Endothelial cell of umbilical vein (primary cell): ENCODE data around the gene SDK2. TPM values are rescaled to one million over a fixed set of nuclear protein-coding genes. Genes with fewer than 3 reads are reported as not detected.
A peak's percentile ranks its signal among the peaks of the same experiment; 100 is the strongest.

Source experiments
- BruUV-seq: library from RNA; stranded (reverse); fragments of 400-500 nt; replicated peaks from 2 replicates; lab custom pipeline; 2021; lab: Mats Ljungman, UMichigan
- CTCF ChIA-PET: fragments of 300-600, 350-600 bp; sonication (Branson Sonifier 250); formaldehyde crosslinking; loops from one replicate; lab custom pipeline; 2021; ENCODE audit warnings: antibody characterized with exemption, inconsistent platforms; lab: Charles Lee
- POLR2A ChIA-PET: fragments of 300-600, 350-600 bp; sonication (Branson Sonifier 250); formaldehyde crosslinking; loops from one replicate; lab custom pipeline; 2021; ENCODE audit warnings: antibody characterized with exemption, inconsistent platforms; lab: Charles Lee
- DNase-seq: peaks from one replicate; pipeline ENCODE4 v3.0.0-alpha.2; 2011; ENCODE audit warnings: low read depth, low spot score
- FAIRE-seq: peaks from 2 replicates; lab custom pipeline; 2011; peaks lifted over from hg19 to GRCh38; lab: Jason Lieb, UNC
- H2AFZ ChIP-seq: 2 replicates; pipeline ENCODE4 v1.6.0; 2012; ENCODE audit warnings: low read depth, low read length, control low read depth, inconsistent platforms
- H3K27ac ChIP-seq: 2 replicates; pipeline ENCODE4 v1.5.1; 2011; ENCODE audit warnings: low read depth, mild to moderate bottlenecking, control low read depth, low read length, moderate library complexity; ENCODE audit not compliant: insufficient read depth
- H3K27me3 ChIP-seq, 2 experiments: 2 replicates each; pipeline versions ENCODE4 v1.6.0 to v1.6.1; 2011; ENCODE audit warnings: low read length in 2 of 2, mixed read lengths in 1 of 2; ENCODE audit not compliant: control insufficient read depth in 2 of 2, insufficient read depth in 2 of 2
- H3K36me3 ChIP-seq, 2 experiments: 2 replicates in 1 of 2; 3 replicates in 1 of 2; pipeline ENCODE4 v1.5.1; 2011; ENCODE audit warnings: low read length in 2 of 2, mild to moderate bottlenecking in 1 of 2, moderate library complexity in 1 of 2; ENCODE audit not compliant: control insufficient read depth in 2 of 2, insufficient read depth in 2 of 2; ENCODE audit errors: extremely low read depth in 1 of 2
- H3K4me1 ChIP-seq: 3 replicates; pipeline ENCODE4 v1.5.1; 2011; ENCODE audit warnings: mild to moderate bottlenecking, low read length; ENCODE audit not compliant: control insufficient read depth, insufficient read depth; ENCODE audit errors: extremely low read depth
- H3K4me2 ChIP-seq: 2 replicates; pipeline ENCODE4 v1.6.1; 2011; ENCODE audit warnings: low read length, control low read depth, mixed read lengths; ENCODE audit not compliant: insufficient read depth
- H3K4me3 ChIP-seq, 3 experiments: fragments of 200-600 bp in 1 of 3; sonication (generic), shearing (Covaris generic) in 1 of 3; replicated peaks in 1 of 3; 2 replicates each; pipeline ENCODE4 v1.5.1; 2011 to 2016; ENCODE audit warnings: control low read depth in 3 of 3, low read length in 3 of 3, mild to moderate bottlenecking in 2 of 3, inconsistent platforms in 1 of 3, low read depth in 1 of 3, moderate library complexity in 1 of 3; ENCODE audit not compliant: insufficient read depth in 1 of 3
- H3K79me2 ChIP-seq: 2 replicates; pipeline ENCODE4 v1.6.0; 2012; ENCODE audit warnings: low read length, inconsistent platforms; ENCODE audit not compliant: control insufficient read depth, insufficient read depth
- H3K9ac ChIP-seq: replicated peaks from 2 replicates; pipeline ENCODE3; 2011; ENCODE audit warnings: low read length, control low read depth; ENCODE audit not compliant: insufficient read depth; ENCODE audit errors: extremely low read depth
- H3K9me1 ChIP-seq: replicated peaks from 3 replicates; pipeline ENCODE4 v1.6.0; 2011; ENCODE audit warnings: mild to moderate bottlenecking, low read length; ENCODE audit not compliant: control insufficient read depth, insufficient read depth; ENCODE audit errors: extremely low read depth
- H3K9me3 ChIP-seq: replicated peaks from 2 replicates; pipeline ENCODE4 v1.5.1; 2012; ENCODE audit warnings: low read length, inconsistent platforms; ENCODE audit not compliant: control insufficient read depth, insufficient read depth
- H4K20me1 ChIP-seq: replicated peaks from 2 replicates; pipeline ENCODE3; 2011; ENCODE audit warnings: mild to moderate bottlenecking, low read length; ENCODE audit not compliant: control insufficient read depth, insufficient read depth; ENCODE audit errors: extremely low read depth
- CTCF ChIP-seq, 2 donors: IDR thresholded peaks; 1 replicate in 1 of 2; 2 replicates in 1 of 2; pipeline ENCODE4 v1.5.1; 2011; ENCODE audit warnings: low read length in 2 of 2, mild to moderate bottlenecking in 2 of 2, moderate library complexity in 2 of 2, control low read depth in 1 of 2, inconsistent platforms in 1 of 2, low read depth in 1 of 2; ENCODE audit not compliant: insufficient read depth in 1 of 2; ENCODE audit errors: extremely low read depth in 1 of 2
- EZH2 ChIP-seq: IDR thresholded peaks from 2 replicates; pipeline ENCODE4 v1.6.1; 2012; ENCODE audit warnings: borderline replicate concordance, low read depth, mild to moderate bottlenecking, moderate library complexity, low read length, inconsistent platforms; ENCODE audit not compliant: severe bottlenecking
- FOS ChIP-seq: IDR thresholded peaks from 2 replicates; pipeline ENCODE4 v1.6.1; 2011; ENCODE audit warnings: mild to moderate bottlenecking, low read length, moderate library complexity, borderline replicate concordance; ENCODE audit not compliant: insufficient read depth
- GATA2 ChIP-seq: IDR thresholded peaks from 2 replicates; pipeline ENCODE4 v1.7.0; 2011; ENCODE audit warnings: low read depth, mild to moderate bottlenecking, moderate library complexity, mixed read lengths, low read length; ENCODE audit not compliant: insufficient read length, insufficient read depth
- JUN ChIP-seq: IDR thresholded peaks from 2 replicates; pipeline ENCODE4 v1.6.1; 2011; ENCODE audit warnings: borderline replicate concordance, low read depth; ENCODE audit not compliant: insufficient read length, insufficient read depth
- MAX ChIP-seq: IDR thresholded peaks from 2 replicates; pipeline ENCODE4 v1.6.1; 2011; ENCODE audit not compliant: insufficient read depth, insufficient read length
- MYC ChIP-seq: IDR thresholded peaks from one replicate; pipeline ENCODE4 v1.6.1; 2011; ENCODE audit warnings: mild to moderate bottlenecking, low read depth, low read length
- POLR2A ChIP-seq: IDR thresholded peaks from 2 replicates; pipeline ENCODE4 v1.6.1; 2012; ENCODE audit warnings: low read depth, mild to moderate bottlenecking, control low read depth, low read length
- POLR2AphosphoS5 ChIP-seq: IDR thresholded peaks from 2 replicates; pipeline ENCODE4 v1.6.1; 2012; ENCODE audit warnings: low read depth, mild to moderate bottlenecking, control low read depth, low read length, moderate library complexity; ENCODE audit not compliant: insufficient read depth
- dilution Hi-C: fragments of 300-500 bp; cut with MboI; formaldehyde crosslinking; loops from one replicate; pipeline ENCODE4 v1.15.0; 2019; ENCODE audit warnings: low sequenced_read_pairs; ENCODE audit not compliant: extremely low pct_ligation_motif_present
- intact Hi-C: fragments of 100-400 bp; cut with micrococcal nuclease; formaldehyde crosslinking; loops from one replicate; pipeline ENCODE4 v1.10.0; 2022
- polyA plus RNA-seq, 4 experiments: library from polyadenylated mRNA; depleted of rRNA in 3 of 4; stranded (reverse) in 3 of 4; unstranded in 1 of 4; fragments of >200 nt; gene quantifications; 2 replicates each; pipeline versions ENCODE4 v1.2.1 to v1.2.3, GENCODE V29; 2011 to 2012; ENCODE audit warnings: missing spikeins in 1 of 4
- total RNA-seq: library from RNA; stranded (reverse); gene quantifications from 2 replicates; pipeline ENCODE4 v1.2.3, GENCODE V29; 2021

Gene SDK2
- total and polyA plus RNA-seq, 2 donors (not counting 3 experiments of a cell fraction or from before 2014, with no cell fraction given): not detected

DNA sequence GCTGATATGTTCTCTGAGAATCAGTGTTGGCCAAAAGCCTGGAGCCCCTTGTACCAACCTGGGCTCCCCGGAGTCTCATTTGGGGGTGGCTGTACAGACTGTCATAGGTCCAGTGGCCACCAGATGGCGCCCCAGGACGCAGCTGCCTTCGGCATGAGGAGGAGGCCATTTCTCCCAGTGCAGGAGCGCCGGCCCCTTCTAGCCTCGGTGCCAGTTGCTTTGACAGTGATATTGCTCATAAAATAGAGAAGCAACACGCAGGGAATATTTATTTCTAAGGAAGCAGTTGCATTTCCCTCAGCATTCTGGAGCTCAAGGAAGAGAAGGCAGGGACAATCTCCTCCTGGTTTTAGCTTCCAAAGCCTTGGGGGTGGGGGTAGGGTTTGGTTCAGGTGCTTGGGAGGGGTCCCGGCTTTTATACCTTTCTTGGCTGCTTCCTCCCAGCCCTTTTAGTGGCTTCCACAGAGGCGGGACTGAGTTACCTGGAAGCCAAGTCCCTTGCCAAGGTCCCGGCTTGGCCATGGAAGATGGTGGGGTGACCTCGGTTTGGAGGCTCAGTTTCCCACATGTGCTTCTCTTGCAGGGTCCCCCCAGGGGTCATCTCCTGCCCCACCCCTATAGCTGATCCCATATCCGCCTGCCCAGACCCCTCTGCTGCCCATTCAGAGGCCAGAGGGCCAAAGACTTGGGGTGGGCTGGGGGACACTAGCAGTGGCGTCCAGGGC lies 214.6 kb downstream of the SDK2 start:
- Histone ChIP-seq H3K27ac (no peak overlapping the region), H3K9ac (no peak overlapping the region), H3K9me3 (no peaks in the 10 kb centered on the region), H4K20me1 (no peaks in the 10 kb centered on the region), H3K4me3 (no peak overlapping the region), H2AFZ (no peak overlapping the region), H3K79me2 (no peaks in the 10 kb centered on the region), H3K27me3 (no peaks in the 10 kb centered on the region), H3K9me1 (no peaks in the 10 kb centered on the region), H3K36me3 (no peaks in the 10 kb centered on the region), H3K4me1 (no peaks in the 10 kb centered on the region), H3K4me2 (no peak overlapping the region)
- intact Hi-C loops (loop anchor here (1.0 to 5.0 kb wide), 3 partner anchors 528 to 770 kb away; no protein-coding TSS in a partner anchor), dilution Hi-C loops (no loop called here)
- POLR2A ChIA-PET: no interaction called here
- peak; percentile 58 for DNase-seq
- peak; percentile 80 for FAIRE-seq
- CTCF ChIA-PET: interaction anchor here (0.6 to 3.6 kb wide), 17 partner anchors 8 to 1175 kb away, joined by 3 to 70 read pairs (median 3); partner anchors contain the start of gene TTYH2
- TF ChIP-seq MYC (no peak), CTCF (IDR thresholded peaks at IDR 0.05; ENCODE audit: extremely low read depth in 1 of 2, insufficient read depth in 1 of 2, low read depth in 1 of 2, low read length in 2 of 2) (peak; percentile 92 to 94)
- no TSS peak for BruUV-seq

GRCh38 chr17:73427198-73427597 lies 217.0 kb downstream of the SDK2 start:
- no peaks in the 10 kb centered on the region for H4K20me1 ChIP-seq
- H3K36me3 ChIP-seq: no peaks in the 10 kb centered on the region
- intact Hi-C loops: loop anchor here (5.0 kb wide), 1 partner anchor 530 kb away; no protein-coding TSS in a partner anchor
- H3K9me1 ChIP-seq: no peaks in the 10 kb centered on the region
- H3K9me3 ChIP-seq: no peaks in the 10 kb centered on the region
- dilution Hi-C loops: no loop called here
- H3K4me1 ChIP-seq: no peaks in the 10 kb centered on the region
- POLR2A ChIA-PET: no interaction called here
- no peak overlapping the region for H3K4me3 ChIP-seq
- no peak overlapping the region for H3K4me2 ChIP-seq
- CTCF ChIA-PET: interaction anchor here (1.6 kb wide), 1 partner anchor 773 kb away, joined by 10 read pairs; no protein-coding TSS in a partner anchor
- DNase-seq (no peak), FAIRE-seq (no peak)
- no peaks in the 10 kb centered on the region for H3K27me3 ChIP-seq
- H3K27ac ChIP-seq: no peak overlapping the region
- BruUV-seq: no TSS peak
- no peak overlapping the region for H2AFZ ChIP-seq
- no peaks in the 10 kb centered on the region for H3K79me2 ChIP-seq
- no peak for TF ChIP-seq GATA2
- TF ChIP-seq FOS: no peak
- no peak for TF ChIP-seq CTCF (IDR thresholded peaks at IDR 0.05; ENCODE audit: extremely low read depth in 1 of 2, insufficient read depth in 1 of 2, low read depth in 1 of 2, low read length in 2 of 2)
- no peak for TF ChIP-seq MAX
- no peak for TF ChIP-seq MYC
- TF ChIP-seq POLR2AphosphoS5: no peak
- no peak for TF ChIP-seq JUN
- TF ChIP-seq POLR2A: no peak
- no peak for TF ChIP-seq EZH2
- H3K9ac ChIP-seq: no peak overlapping the region
